CD4-positive, alpha-beta T cell (primary cell): ENCODE results near the gene SERPINE1. TPM values are rescaled to one million over a fixed set of nuclear protein-coding genes. Genes with fewer than 3 reads are reported as not detected.
A peak's percentile ranks its signal among the peaks of the same experiment; 100 is the strongest.

ENCODE experiments used
- ATAC-seq: fragments of 200-7000 bp; cut with Tn5 transposase; one replicate; pipeline ENCODE4 v1.10.0; 2022; ENCODE audit warnings: mild to moderate bottlenecking; ENCODE audit not compliant: poor library complexity
- CTCF ChIA-PET: fragments of 350-600 bp; sonication (Branson Sonifier 250); formaldehyde crosslinking; loops from one replicate; lab custom pipeline; 2021; ENCODE audit warnings: antibody characterized with exemption, inconsistent platforms; lab: Charles Lee
- POLR2A ChIA-PET: fragments of 350-600 bp; sonication (Branson Sonifier 250); formaldehyde crosslinking; loops from one replicate; lab custom pipeline; 2021; ENCODE audit warnings: antibody characterized with exemption, inconsistent platforms; lab: Charles Lee
- DNase-seq, 14 experiments: peaks; one replicate each; pipeline ENCODE4 v3.0.0-alpha.2; 2013 to 2020; ENCODE audit warnings: mixed read lengths in 2 of 14
- H3K27ac ChIP-seq, 2 donors: one replicate each; pipeline versions ENCODE4 v1.5.1 to v1.7.0; 2013; ENCODE audit warnings: low read length in 2 of 2, low read depth in 1 of 2, mild to moderate bottlenecking in 1 of 2
- H3K27me3 ChIP-seq, 2 experiments: 1 replicate in 1 of 2; 2 replicates in 1 of 2; pipeline versions ENCODE4 v1.6.1 to v1.7.0; 2013; ENCODE audit warnings: low read length in 2 of 2, control low read depth in 1 of 2, mild to moderate bottlenecking in 1 of 2, moderate library complexity in 1 of 2; ENCODE audit not compliant: insufficient read depth in 2 of 2, control insufficient read depth in 1 of 2
- H3K36me3 ChIP-seq: one replicate; pipeline ENCODE4 v1.6.1; 2013; ENCODE audit warnings: low read length, control low read depth; ENCODE audit not compliant: insufficient read depth
- H3K4me1 ChIP-seq: one replicate; pipeline ENCODE4 v1.6.1; 2013; ENCODE audit warnings: low read length, control low read depth; ENCODE audit not compliant: insufficient read depth
- H3K4me3 ChIP-seq: one replicate; pipeline ENCODE4 v1.5.1; 2013; ENCODE audit warnings: mild to moderate bottlenecking, low read length, moderate library complexity
- H3K9me3 ChIP-seq, 2 experiments: 1 replicate in 1 of 2; 2 replicates in 1 of 2; pipeline versions ENCODE4 v1.6.1 to v1.7.0; 2013; ENCODE audit warnings: low read length in 2 of 2, mild to moderate bottlenecking in 2 of 2, control low read depth in 1 of 2, moderate library complexity in 1 of 2; ENCODE audit not compliant: control insufficient read depth in 1 of 2, insufficient read depth in 1 of 2
- H3K27ac Mint-ChIP-seq: one replicate; pipeline ENCODE4 v1.8.0; 2020; ENCODE audit warnings: mixed read lengths
- H3K27me3 Mint-ChIP-seq: one replicate; pipeline ENCODE4 v1.8.0; 2021; ENCODE audit warnings: mixed read lengths
- H3K36me3 Mint-ChIP-seq: one replicate; pipeline ENCODE4 v1.8.0; 2021; ENCODE audit warnings: low read depth, mixed read lengths
- H3K4me1 Mint-ChIP-seq: one replicate; pipeline ENCODE4 v1.8.0; 2021; ENCODE audit warnings: low read depth, mixed read lengths
- H3K4me3 Mint-ChIP-seq: one replicate; pipeline ENCODE4 v1.8.0; 2020; ENCODE audit warnings: mild to moderate bottlenecking, mixed read lengths
- H3K9me3 Mint-ChIP-seq: one replicate; pipeline ENCODE4 v1.8.0; 2020; ENCODE audit warnings: mixed read lengths
- CTCF ChIP-seq: fragments of 200-600 bp; IDR thresholded peaks from one replicate; pipeline ENCODE4 v1.8.0; 2022; ENCODE audit warnings: antibody characterized with exemption, mild to moderate bottlenecking
- intact Hi-C, 2 experiments: fragments of 100-400 bp; cut with DNase I in 1 of 2; cut with micrococcal nuclease in 1 of 2; formaldehyde crosslinking; loops; one replicate each; pipeline versions ENCODE4 v1.15.1 to v1.9.0; 2023 to 2025; cut with DNase I, micrococcal nuclease
- total RNA-seq, 174 experiments: library from RNA in 2 of 174; stranded (reverse) in 2 of 174; gene quantifications; one replicate each; pipeline ENCODE4 v1.2.3 and lab custom pipeline; 2021 to 2026

The SERPINE1 gene
- total RNA-seq, 2 experiments from 2014 or later, result 0.11 TPM; not detected in 1

- intact Hi-C loops, result loop anchor here in 1 of 2 experiments (5.0 kb wide), 1 partner anchor 457 kb away; the partner anchor contains the start of gene POP7
- Histone ChIP-seq H3K27me3 (peaks cover 67 to 73% of the 10 kb centered on the region in 2 experiments), H3K4me1 (peaks cover 47% of the 10 kb centered on the region), H3K36me3 (peaks cover 9% of the 10 kb centered on the region), H3K4me3 (no peak overlapping the region), H3K9me3 (peaks cover 0 to 39% of the 10 kb centered on the region in 2 experiments), H3K27ac (no peak overlapping the region)
- ChIA-PET CTCF (interaction anchor here (3.1 kb wide), 1 partner anchor 20 kb away, joined by 12 read pairs; no protein-coding TSS in a partner anchor), POLR2A (interaction anchor here (1.2 to 1.7 kb wide), 2 partner anchors 10 to 54 kb away, joined by 3 to 4 read pairs; partner anchors contain the start of genes AP1S1 and ZNHIT1)
- ATAC-seq, result no peak
- Mint-ChIP-seq H3K27ac (no peak overlapping the region), H3K36me3 (peaks cover 16% of the 10 kb centered on the region), H3K4me3 (peak overlapping the region; percentile 56), H3K27me3 (peaks cover 69% of the 10 kb centered on the region), H3K4me1 (peaks cover 32% of the 10 kb centered on the region), H3K9me3 (no peaks in the 10 kb centered on the region)
- peak in 1 of 14 experiments; percentile 47 for DNase-seq
- no peak for TF ChIP-seq CTCF
Measured at GRCh38 chr7:101164071-101164840, 37.4 kb downstream of the SERPINE1 start.

GRCh38 chr7:101165075-101165957 lies 38.4 kb downstream of the SERPINE1 start, which contains the start of gene VGF:
Gene VGF, minus strand, starts transcription at chr7:101165569. Its CDS starts 726 bp downstream, at chr7:101164843.
- no peak for TF ChIP-seq CTCF
- Mint-ChIP-seq H3K4me3 (peak within 1 kb of the TSS; percentile 74), H3K9me3 (no peaks in the 10 kb centered on the region), H3K4me1 (peaks cover 43% of the 10 kb centered on the region), H3K36me3 (peaks cover 5% of the 10 kb centered on the region), H3K27ac (peak within 1 kb of the TSS; percentile 14), H3K27me3 (peaks cover 80% of the 10 kb centered on the region)
- ChIA-PET POLR2A (interaction anchor here (0.8 to 1.8 kb wide), 7 partner anchors 10 to 290 kb away, joined by 3 to 7 read pairs (median 4); partner anchors contain the start of genes AP1S1, PLOD3, SRRT and ZNHIT1), CTCF (interaction anchor here (3.1 kb wide), 1 partner anchor 21 kb away, joined by 12 read pairs; no protein-coding TSS in a partner anchor)
- ATAC-seq (peak; percentile 85), DNase-seq (peak; percentile 85 to 97 (median 92))
- Histone ChIP-seq H3K9me3 (peaks cover 0 to 39% of the 10 kb centered on the region in 2 experiments), H3K4me3 (peak within 1 kb of the TSS; percentile 19), H3K27ac (no peak within 1 kb of the TSS), H3K27me3 (peaks cover 78 to 83% of the 10 kb centered on the region in 2 experiments), H3K36me3 (no peaks in the 10 kb centered on the region), H3K4me1 (peaks cover 58% of the 10 kb centered on the region)
- intact Hi-C loops, result loop anchor here in 1 of 2 experiments (5.0 kb wide), 2 partner anchors 87 to 278 kb away; partner anchors contain the start of gene UFSP1
